ENCODE results near the gene SLC49A3.

- TF ChIP-seq, protein P1, sequence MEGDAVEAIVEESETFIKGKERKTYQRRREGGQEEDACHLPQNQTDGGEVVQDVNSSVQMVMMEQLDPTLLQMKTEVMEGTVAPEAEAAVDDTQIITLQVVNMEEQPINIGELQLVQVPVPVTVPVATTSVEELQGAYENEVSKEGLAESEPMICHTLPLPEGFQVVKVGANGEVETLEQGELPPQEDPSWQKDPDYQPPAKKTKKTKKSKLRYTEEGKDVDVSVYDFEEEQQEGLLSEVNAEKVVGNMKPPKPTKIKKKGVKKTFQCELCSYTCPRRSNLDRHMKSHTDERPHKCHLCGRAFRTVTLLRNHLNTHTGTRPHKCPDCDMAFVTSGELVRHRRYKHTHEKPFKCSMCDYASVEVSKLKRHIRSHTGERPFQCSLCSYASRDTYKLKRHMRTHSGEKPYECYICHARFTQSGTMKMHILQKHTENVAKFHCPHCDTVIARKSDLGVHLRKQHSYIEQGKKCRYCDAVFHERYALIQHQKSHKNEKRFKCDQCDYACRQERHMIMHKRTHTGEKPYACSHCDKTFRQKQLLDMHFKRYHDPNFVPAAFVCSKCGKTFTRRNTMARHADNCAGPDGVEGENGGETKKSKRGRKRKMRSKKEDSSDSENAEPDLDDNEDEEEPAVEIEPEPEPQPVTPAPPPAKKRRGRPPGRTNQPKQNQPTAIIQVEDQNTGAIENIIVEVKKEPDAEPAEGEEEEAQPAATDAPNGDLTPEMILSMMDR (IDR thresholded peaks at IDR 0.05) = no peak
- TF ChIP-seq POLR2A (IDR thresholded peaks at IDR 0.05) = no peak
Measured at GRCh38 chr4:648579-649292, 40.2 kb downstream of the SLC49A3 start.
